Prostate gland (tissue), 2 donors: ENCODE measurements around the gene NDST3. TPM values are rescaled to one million over a fixed set of nuclear protein-coding genes. Genes with fewer than 3 reads are reported as not detected.
A peak's percentile ranks its signal among the peaks of the same experiment; 100 is the strongest.
"Not testable (repeated sequence)": the region's sequence is repeated elsewhere in the genome, so short reads cannot be mapped to it uniquely, and the experiment has no call there.

Source experiments
- DNase-seq: peaks from one replicate; pipeline ENCODE4 v3.0.0-alpha.2; 2019; ENCODE audit warnings: low spot score
- H3K27ac ChIP-seq, 2 donors: fragments of 200-600 bp; sonication (generic); 2 replicates each; pipeline ENCODE4 v1.5.1; 2017 to 2019
- H3K27me3 ChIP-seq: fragments of 200-600 bp; sonication (generic); replicated peaks from 2 replicates; pipeline ENCODE4 v1.5.1; 2019; ENCODE audit not compliant: insufficient read depth
- H3K36me3 ChIP-seq, 2 donors: fragments of 200-600 bp; sonication (generic); 1 replicate in 1 of 2; 2 replicates in 1 of 2; pipeline versions ENCODE4 v1.5.1 to v1.8.1; 2017 to 2019
- H3K4me1 ChIP-seq: fragments of 200-600 bp; sonication (generic); replicated peaks from 2 replicates; pipeline ENCODE4 v1.5.1; 2019
- H3K4me3 ChIP-seq, 2 donors: fragments of 200-600 bp; sonication (generic); 2 replicates each; pipeline ENCODE4 v1.5.1; 2017 to 2019
- H3K9me3 ChIP-seq: fragments of 200-600 bp; sonication (generic); 2 replicates; pipeline ENCODE4 v1.5.1; 2017
- POLR2A ChIP-seq: fragments of 450-650 bp; IDR thresholded peaks from one replicate; pipeline ENCODE4 v1.6.1; 2016; ENCODE audit warnings: antibody characterized with exemption, mild to moderate bottlenecking
- POLR2AphosphoS5 ChIP-seq: sonication (generic); formaldehyde crosslinking; IDR thresholded peaks from one replicate; pipeline ENCODE4 v1.6.1; 2017; ENCODE audit warnings: antibody characterized with exemption
- WGBS: methylation state at CpG from one replicate; pipeline ENCODE4 v1.1.5; 2018; 5-methylcytosine and 5-hydroxymethylcytosine counted together
- intact Hi-C: fragments of 100-400 bp; cut with DNase I; formaldehyde crosslinking; loops from one replicate; pipeline ENCODE4 v1.14.2; 2022
- total RNA-seq, 2 donors: library from RNA; depleted of rRNA; stranded (reverse); fragments of >200 nt; gene quantifications; one replicate each; pipeline ENCODE4 v1.1.0, GENCODE V29; 2016
- TF ChIP-seq, protein P1 (sequence below), 4 experiments: fragments of 200-600 bp in 2 of 4; fragments of 450-650 bp in 2 of 4; sonication (generic) in 2 of 4; IDR thresholded peaks; 1 replicate in 3 of 4; 2 replicates in 1 of 4; pipeline ENCODE4 v1.5.1; 2016 to 2019; ENCODE audit warnings: antibody characterized with exemption in 4 of 4, mild to moderate bottlenecking in 2 of 4, moderate library complexity in 2 of 4

NDST3 gene
- total RNA-seq, 2 donors from 2014 or later: 0.05 TPM; not detected in 1

DNA sequence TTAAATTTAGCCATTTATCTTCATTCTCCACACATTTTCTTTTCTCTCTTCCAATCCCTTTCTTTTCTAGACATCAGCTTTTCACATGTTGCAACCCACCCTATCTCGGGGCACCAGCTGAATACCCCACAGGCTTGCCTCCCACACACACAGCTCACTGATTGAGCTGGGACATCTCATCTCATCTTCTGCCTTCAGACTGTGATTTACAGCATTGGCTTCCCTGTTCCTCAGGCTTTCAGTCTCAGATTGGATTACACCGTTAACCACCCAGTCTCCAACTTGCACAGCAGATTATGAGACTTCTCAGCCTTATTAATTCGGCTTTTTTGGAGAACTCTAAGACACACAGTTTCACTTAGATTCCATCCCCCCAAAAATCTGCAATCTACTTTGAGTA is 224.8 kb downstream of the NDST3 start:
- no peaks in the 10 kb centered on the region for H3K9me3 ChIP-seq
- H3K27me3 ChIP-seq: no peaks in the 10 kb centered on the region
- DNase-seq: no peak
- intact Hi-C loops: no loop called here
- H3K27ac ChIP-seq: no peak overlapping the region
- TF ChIP-seq, protein P1, sequence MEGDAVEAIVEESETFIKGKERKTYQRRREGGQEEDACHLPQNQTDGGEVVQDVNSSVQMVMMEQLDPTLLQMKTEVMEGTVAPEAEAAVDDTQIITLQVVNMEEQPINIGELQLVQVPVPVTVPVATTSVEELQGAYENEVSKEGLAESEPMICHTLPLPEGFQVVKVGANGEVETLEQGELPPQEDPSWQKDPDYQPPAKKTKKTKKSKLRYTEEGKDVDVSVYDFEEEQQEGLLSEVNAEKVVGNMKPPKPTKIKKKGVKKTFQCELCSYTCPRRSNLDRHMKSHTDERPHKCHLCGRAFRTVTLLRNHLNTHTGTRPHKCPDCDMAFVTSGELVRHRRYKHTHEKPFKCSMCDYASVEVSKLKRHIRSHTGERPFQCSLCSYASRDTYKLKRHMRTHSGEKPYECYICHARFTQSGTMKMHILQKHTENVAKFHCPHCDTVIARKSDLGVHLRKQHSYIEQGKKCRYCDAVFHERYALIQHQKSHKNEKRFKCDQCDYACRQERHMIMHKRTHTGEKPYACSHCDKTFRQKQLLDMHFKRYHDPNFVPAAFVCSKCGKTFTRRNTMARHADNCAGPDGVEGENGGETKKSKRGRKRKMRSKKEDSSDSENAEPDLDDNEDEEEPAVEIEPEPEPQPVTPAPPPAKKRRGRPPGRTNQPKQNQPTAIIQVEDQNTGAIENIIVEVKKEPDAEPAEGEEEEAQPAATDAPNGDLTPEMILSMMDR (IDR thresholded peaks at IDR 0.05): no peak
- no peaks in the 10 kb centered on the region for H3K4me1 ChIP-seq
- 56% methylated on average over 3 of the region's 3 CpGs for WGBS
- H3K36me3 ChIP-seq: no peaks in the 10 kb centered on the region
- no peak overlapping the region for H3K4me3 ChIP-seq

DNA sequence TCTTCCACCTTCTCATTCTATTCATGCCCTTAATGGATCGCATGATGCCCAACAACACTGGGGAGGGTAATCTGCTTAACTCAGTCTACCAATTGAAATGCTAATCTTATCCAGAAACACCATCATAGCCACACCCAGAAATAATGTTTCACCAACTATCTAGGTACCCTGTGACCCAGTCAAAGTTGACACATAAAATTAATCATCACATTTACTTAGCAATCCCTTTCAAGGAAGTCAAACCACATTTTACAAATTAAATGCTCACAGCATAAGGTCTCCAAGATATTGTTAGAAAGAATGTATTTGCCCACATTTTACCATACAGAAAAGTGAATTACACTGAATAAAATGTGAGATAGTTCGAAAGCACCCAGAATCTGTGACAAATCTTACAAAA is 226.0 kb downstream of the NDST3 start:
- intact Hi-C loops: no loop called here
- no peak overlapping the region for H3K27ac ChIP-seq
- H3K4me3 ChIP-seq: no peak overlapping the region
- H3K36me3 ChIP-seq: no peaks in the 10 kb centered on the region
- no peaks in the 10 kb centered on the region for H3K4me1 ChIP-seq
- WGBS: 97% methylated on average over 2 of the region's 2 CpGs
- DNase-seq: no peak
- TF ChIP-seq POLR2A: no peak
- no peak for TF ChIP-seq POLR2AphosphoS5
- TF ChIP-seq, protein P1 (IDR thresholded peaks at IDR 0.05): no peak
- no peaks in the 10 kb centered on the region for H3K9me3 ChIP-seq
- no peaks in the 10 kb centered on the region for H3K27me3 ChIP-seq

DNA sequence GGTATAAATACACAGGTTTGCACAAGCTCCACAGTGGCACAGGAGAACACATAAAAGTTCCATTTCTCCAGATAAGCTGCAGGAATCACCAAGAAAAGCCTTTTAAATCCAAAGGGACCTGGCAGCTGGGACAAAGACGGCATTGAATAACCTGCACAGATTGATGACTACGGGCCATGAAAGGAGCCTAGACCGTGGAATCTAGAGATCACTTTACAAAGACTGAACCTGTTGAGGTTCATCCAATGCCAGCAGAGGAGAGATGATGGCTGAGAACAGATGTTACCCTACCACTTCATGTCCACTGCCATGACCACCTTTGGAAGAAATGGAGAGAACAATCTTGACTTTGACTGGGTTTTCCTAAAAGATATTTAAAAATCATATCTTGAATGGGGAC is 229.8 kb downstream of the NDST3 start:
- 93% methylated on average over 3 of the region's 3 CpGs for WGBS
- no peaks in the 10 kb centered on the region for H3K27me3 ChIP-seq
- DNase-seq: no peak
- intact Hi-C loops: no loop called here
- H3K4me3 ChIP-seq: no peak overlapping the region
- no peaks in the 10 kb centered on the region for H3K9me3 ChIP-seq
- H3K27ac ChIP-seq: no peak overlapping the region
- H3K4me1 ChIP-seq: no peaks in the 10 kb centered on the region
- TF ChIP-seq, protein P1 (IDR thresholded peaks at IDR 0.05): no peak
- H3K36me3 ChIP-seq: no peaks in the 10 kb centered on the region

DNA sequence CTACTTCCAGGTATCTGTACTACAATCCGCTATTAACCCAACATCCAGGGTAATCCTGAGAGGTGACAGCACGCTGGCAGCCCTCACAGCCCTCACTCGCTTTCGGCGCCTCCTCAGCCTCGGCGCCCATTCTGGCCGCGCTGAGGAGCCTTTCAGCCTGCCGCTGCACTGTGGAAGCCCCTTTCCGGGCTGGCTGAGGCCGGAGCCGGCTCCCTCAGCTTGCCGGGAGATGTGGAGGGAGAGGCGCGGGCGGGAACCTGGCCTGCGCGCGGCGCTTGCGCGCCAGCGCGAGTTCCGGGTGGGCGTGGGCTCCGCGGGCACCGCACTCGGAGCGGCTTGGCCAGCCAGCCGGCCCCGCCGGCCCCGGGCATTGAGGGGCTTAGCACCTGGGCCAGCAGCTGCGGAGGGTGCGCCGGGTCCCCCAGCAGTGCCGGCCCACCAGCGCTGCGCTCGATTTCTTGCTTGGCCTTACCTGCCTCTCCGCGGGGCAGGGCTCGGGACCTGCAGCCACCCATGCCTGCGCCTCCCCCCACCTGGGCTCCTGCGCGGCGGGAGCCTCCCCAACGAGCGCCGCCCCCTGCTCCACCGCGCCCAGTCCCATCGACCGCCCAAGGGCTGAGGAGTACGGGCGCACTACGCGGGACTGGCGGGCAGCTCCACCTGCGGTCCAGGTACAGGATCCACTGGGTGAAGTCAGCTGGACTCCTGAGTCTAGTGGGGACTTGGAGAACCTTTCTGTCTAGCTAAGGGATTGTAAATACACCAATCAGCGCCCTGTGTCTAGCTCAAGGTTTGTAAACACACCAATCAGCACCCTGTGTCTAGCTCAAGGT is 231.2 kb downstream of the NDST3 start:
- 23% methylated on average over 48 of the region's 64 CpGs for WGBS
- intact Hi-C loops: no loop called here
- Histone ChIP-seq H3K4me1 (no peaks in the 10 kb centered on the region), H3K36me3 (no peaks in the 10 kb centered on the region), H3K9me3 (no peaks in the 10 kb centered on the region), H3K27me3 (no peaks in the 10 kb centered on the region), H3K4me3 (peak overlapping the region; percentile 42 to 57), H3K27ac (peak overlapping the region; percentile 58 to 60)
- DNase-seq: peak; percentile 27
- TF ChIP-seq POLR2A: no peak
- TF ChIP-seq, protein P1 (IDR thresholded peaks at IDR 0.05): no peak
- TF ChIP-seq POLR2AphosphoS5: no peak

DNA sequence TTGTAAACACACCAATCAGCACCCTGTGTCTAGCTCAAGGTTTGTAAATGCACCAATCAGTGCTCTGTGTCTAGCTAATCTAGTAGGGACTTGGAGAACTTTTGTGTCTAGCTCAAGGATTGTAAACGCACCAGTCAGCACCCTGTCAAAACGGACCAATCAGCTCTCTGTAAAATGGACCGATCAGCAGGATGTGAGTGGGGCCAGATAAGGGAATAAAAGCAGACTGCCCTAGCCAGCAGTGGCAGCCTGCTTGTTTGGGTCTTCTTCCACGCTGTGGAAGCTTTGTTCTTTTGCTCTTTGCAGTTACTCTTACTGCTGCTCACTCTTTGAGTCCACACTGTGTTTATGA is 231.8 kb downstream of the NDST3 start:
- intact Hi-C loops, H3K36me3 ChIP-seq, H3K27me3 ChIP-seq, H3K27ac ChIP-seq, DNase-seq, H3K9me3 ChIP-seq, H3K4me1 ChIP-seq: not testable (repeated sequence)
- 92% methylated on average over 4 of the region's 4 CpGs for WGBS
- H3K4me3 ChIP-seq: peak overlapping the region in 1 of 2 donors; percentile 57
